Measurements from ENCODE around the gene ST3GAL3.

Gene ST3GAL3

GRCh38 chr1:43804569-43804968 is 97.2 kb downstream of the ST3GAL3 start:
- H3K4me3 ChIP-seq (ENCODE audit: low read length), result no peak overlapping the region
- DNase-seq (ENCODE audit: low read depth), result no peak
- TF ChIP-seq CTCF (conservative IDR thresholded peaks at IDR 0.05; ENCODE audit: low read length), result no peak

- TF ChIP-seq CTCF (conservative IDR thresholded peaks at IDR 0.05; ENCODE audit: low read length), result no peak
Observed at GRCh38 chr1:43805340-43805739, 98.0 kb downstream of the ST3GAL3 start.

GRCh38 chr1:43806183-43806582 is 98.8 kb downstream of the ST3GAL3 start:
- TF ChIP-seq CTCF (conservative IDR thresholded peaks at IDR 0.05; ENCODE audit: low read length), result no peak
- H3K4me3 ChIP-seq (ENCODE audit: low read length), result no peak overlapping the region
- no peak for DNase-seq (ENCODE audit: low read depth)

More at GRCh38 chr1:43805340-43805739, 98.0 kb downstream of the ST3GAL3 start:
- H3K4me3 ChIP-seq (ENCODE audit: low read length), result no peak overlapping the region
- DNase-seq (ENCODE audit: low read depth), result no peak

GRCh38 chr1:43809097-43809673 is 101.8 kb downstream of the ST3GAL3 start:
- no peak for TF ChIP-seq CTCF (conservative IDR thresholded peaks at IDR 0.05; ENCODE audit: low read length)
- H3K4me3 ChIP-seq (ENCODE audit: low read length), result no peak overlapping the region
- DNase-seq (ENCODE audit: low read depth), result no peak

GRCh38 chr1:43812579-43812978 is 105.2 kb downstream of the ST3GAL3 start:
- TF ChIP-seq CTCF (conservative IDR thresholded peaks at IDR 0.05; ENCODE audit: low read length), result no peak
- H3K4me3 ChIP-seq (ENCODE audit: low read length), result no peak overlapping the region
- no peak for DNase-seq (ENCODE audit: low read depth)

GRCh38 chr1:43814401-43814800 is 107.1 kb downstream of the ST3GAL3 start:
- no peak for DNase-seq (ENCODE audit: low read depth)
- no peak for TF ChIP-seq CTCF (conservative IDR thresholded peaks at IDR 0.05; ENCODE audit: low read length)

GRCh38 chr1:43817304-43817939 is 110.1 kb downstream of the ST3GAL3 start:
- no peak for DNase-seq (ENCODE audit: low read depth)
- TF ChIP-seq CTCF (conservative IDR thresholded peaks at IDR 0.05; ENCODE audit: low read length), result no peak
- H3K4me3 ChIP-seq (ENCODE audit: low read length), result no peak overlapping the region

More at GRCh38 chr1:43814401-43814800, 107.1 kb downstream of the ST3GAL3 start:
- H3K4me3 ChIP-seq (ENCODE audit: low read length), result no peak overlapping the region

All from AG10803 (cell line).